Neuron (in vitro differentiated cells): ENCODE measurements around the gene WAC.
"Not testable (repeated sequence)": the region's sequence is repeated elsewhere in the genome, so short reads cannot be mapped to it uniquely, and the experiment has no call there.

Source experiments
- H2AFZ ChIP-seq: one replicate; pipeline ENCODE4 v1.6.1; 2013; ENCODE audit warnings: low read depth, mild to moderate bottlenecking, inconsistent platforms, low read length, moderate library complexity
- H3K27me3 ChIP-seq: one replicate; pipeline ENCODE4 v1.6.1; 2013; ENCODE audit warnings: low read length; ENCODE audit not compliant: insufficient read depth
- H3K36me3 ChIP-seq: one replicate; pipeline ENCODE4 v1.6.1; 2013; ENCODE audit warnings: low read length; ENCODE audit not compliant: insufficient read depth
- H3K4me1 ChIP-seq: one replicate; pipeline ENCODE4 v1.6.1; 2013; ENCODE audit warnings: low read length; ENCODE audit not compliant: insufficient read depth
- H3K4me3 ChIP-seq: 2 replicates; pipeline ENCODE4 v1.5.1; 2013; ENCODE audit warnings: mild to moderate bottlenecking, low read length, moderate library complexity
- H3K9me3 ChIP-seq: one replicate; pipeline ENCODE4 v1.6.1; 2013; ENCODE audit warnings: low read length

Gene WAC

DNA sequence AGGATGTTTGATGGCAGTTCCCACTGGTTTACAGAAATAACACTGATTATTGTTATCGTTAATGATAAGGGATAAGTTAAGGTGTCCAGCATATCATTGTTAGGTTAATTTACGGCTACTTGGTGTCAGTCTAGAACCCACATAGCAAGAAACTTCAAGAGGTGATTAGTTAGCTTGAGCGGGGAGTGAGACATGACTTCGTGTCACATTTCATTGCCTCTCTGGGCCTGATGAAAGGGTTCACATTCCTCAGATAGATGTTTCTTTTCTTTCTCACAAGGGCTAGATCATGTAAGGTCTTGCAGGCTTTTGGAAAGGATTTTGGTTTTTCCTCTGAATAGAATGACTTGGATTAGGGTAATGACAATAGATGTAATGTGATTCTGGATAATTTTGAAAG, 26.7 kb downstream of the WAC start:
- Histone ChIP-seq H3K9me3 (no peaks in the 10 kb centered on the region), H2AFZ (no peak overlapping the region), H3K27me3 (no peaks in the 10 kb centered on the region), H3K4me3 (no peak overlapping the region), H3K4me1 (peaks cover 8% of the 10 kb centered on the region), H3K36me3 (peaks cover 43% of the 10 kb centered on the region)

DNA sequence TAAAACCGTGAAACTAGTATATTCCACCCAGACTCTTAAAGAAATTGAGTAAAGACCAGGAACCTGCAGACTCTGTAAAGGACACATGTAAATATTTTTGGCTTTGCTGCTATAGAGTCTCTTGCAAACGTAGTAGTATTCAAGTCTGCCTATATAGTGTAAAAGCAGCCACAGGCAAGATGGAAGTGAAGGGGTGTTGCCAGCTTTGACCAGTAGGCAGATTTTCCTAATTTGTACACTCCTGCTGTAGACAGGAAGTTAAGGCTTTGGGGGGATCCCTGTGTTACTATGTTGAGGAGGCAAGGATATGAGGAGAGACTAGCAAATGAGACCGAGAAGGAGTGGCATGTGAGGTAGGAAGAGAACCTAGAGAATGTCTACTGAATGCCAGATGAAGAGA, 27.7 kb downstream of the WAC start:
- H3K4me3 ChIP-seq: no peak overlapping the region
- H2AFZ ChIP-seq: no peak overlapping the region
- H3K4me1 ChIP-seq: peaks cover 8% of the 10 kb centered on the region
- H3K9me3 ChIP-seq: no peaks in the 10 kb centered on the region
- H3K36me3 ChIP-seq: peaks cover 33% of the 10 kb centered on the region
- no peaks in the 10 kb centered on the region for H3K27me3 ChIP-seq

DNA sequence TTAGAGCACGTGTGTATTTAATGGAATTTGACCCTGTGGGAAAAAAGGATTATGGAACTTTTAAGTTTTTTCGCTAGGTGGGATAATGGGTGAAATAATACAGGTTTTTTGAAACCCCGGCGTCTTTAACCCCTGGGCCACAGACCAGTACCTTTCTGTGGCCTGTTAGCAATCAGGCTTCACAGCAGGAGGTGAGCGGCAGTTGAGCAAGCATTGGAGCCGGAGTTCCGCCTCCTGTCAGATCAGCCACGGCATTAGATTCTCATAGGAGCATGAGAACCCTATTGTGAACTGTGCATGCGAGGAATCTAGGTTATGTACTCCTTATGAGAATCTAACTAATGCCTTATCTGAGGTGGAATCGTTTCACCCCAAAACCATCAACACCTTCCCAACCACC, 28.6 kb downstream of the WAC start:
- Histone ChIP-seq H2AFZ (no peak overlapping the region), H3K27me3 (no peaks in the 10 kb centered on the region), H3K4me3 (no peak overlapping the region), H3K36me3 (peaks cover 25% of the 10 kb centered on the region), H3K4me1 (peaks cover 11% of the 10 kb centered on the region), H3K9me3 (no peaks in the 10 kb centered on the region)

DNA sequence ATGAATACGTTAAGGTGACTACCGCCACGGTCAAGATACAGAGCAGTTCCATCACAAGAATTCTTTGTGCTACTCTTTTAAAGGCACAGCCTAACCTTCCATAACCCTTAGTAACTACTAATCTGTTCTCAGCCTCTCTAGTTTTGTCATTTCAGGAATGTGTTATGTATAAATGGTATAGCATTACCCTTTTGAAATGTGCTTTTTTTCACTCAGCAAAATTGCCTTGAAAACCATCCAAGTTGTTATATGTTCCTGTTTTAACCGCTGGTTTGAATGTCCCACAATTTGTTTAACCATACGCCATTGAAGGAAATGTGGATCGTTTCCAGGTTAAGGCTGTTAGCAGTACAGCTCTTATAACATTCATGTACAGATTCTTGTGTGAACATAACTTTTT, 32.0 kb downstream of the WAC start:
- Histone ChIP-seq H3K4me3 (no peak overlapping the region), H3K27me3 (no peaks in the 10 kb centered on the region), H2AFZ (no peak overlapping the region), H3K9me3 (no peaks in the 10 kb centered on the region), H3K36me3 (peaks cover 14% of the 10 kb centered on the region), H3K4me1 (peaks cover 6% of the 10 kb centered on the region)

DNA sequence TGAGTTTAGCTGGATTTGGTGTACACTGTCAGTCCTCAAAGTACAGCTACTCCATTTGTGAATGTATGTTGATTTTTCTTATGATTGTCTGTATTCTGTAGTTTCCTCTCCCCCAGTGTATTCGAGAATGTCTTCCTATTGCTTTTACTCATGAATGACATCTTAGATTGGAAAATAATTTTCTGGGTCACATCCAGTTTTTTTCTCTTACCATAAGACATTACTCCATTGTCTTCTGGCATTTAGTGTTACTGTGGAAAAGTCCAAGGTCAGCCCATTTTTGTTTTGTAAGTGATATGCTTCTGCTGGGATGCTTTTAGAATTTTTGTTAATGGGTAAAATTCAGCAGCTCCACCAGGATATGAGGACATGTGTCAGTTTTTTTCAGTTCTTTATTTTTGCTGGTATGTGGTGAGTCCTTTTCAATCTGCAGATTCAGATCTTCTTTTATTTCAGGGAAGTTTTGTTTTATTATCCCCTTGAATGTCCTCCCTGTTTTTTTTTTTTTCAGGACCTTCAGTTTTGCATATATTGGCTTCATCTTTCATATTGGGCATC, 33.6 kb downstream of the WAC start:
- Histone ChIP-seq H3K9me3 (no peaks in the 10 kb centered on the region), H3K27me3 (no peaks in the 10 kb centered on the region), H2AFZ (no peak overlapping the region), H3K4me1 (peaks cover 6% of the 10 kb centered on the region), H3K36me3 (peaks cover 6% of the 10 kb centered on the region), H3K4me3 (no peak overlapping the region)

DNA sequence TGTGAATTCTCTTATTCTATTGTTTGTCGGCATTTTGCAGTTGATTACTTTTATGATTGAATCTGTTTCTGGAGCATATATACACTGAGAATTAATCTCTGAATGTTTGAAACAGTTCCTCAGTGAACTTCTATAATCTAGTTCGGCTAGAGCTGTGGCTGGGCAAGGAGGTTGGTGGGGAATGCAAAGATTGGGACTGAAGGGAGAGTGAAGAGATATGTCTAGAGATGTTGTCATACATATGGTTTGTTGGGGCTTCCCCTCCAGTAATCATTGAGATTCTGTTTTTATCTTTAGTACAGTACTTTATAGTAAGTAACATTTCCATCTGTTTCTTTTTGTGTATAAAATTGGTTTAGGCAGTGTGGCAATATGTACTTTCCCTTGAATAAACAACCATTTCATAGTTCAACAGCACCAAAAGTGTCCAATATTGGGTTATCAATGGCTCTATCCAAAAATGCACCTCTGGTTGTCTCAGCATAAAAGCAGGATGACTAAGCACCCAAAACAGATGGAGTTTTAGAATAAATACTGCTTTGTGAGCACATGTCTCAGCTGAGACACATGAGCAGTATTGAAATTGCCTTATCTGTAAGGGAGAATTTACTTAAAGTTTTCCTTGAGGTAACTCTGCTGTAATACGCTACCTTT, 36.7 kb downstream of the WAC start:
- H3K9me3 ChIP-seq: no peaks in the 10 kb centered on the region
- H3K36me3 ChIP-seq: peaks cover 12% of the 10 kb centered on the region
- H3K27me3 ChIP-seq: no peaks in the 10 kb centered on the region

DNA sequence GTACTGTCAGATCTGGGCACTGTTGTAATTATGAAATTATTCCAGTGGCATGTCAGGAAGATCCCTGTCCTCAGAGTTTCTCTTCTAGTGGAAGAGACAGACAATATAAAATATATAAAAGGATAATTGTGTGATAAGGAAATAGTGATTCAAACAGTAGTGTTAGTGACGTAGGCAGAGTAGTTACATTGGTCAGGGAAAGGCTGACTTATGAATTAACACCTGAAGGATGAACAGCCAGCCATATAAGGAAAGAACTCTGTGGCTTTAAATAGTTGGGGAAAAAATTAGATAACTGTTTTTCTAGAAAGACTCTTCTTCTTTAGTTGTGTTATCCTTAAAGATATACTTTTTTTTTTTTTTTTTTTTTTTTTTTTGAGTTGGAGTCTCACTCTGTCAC, 37.7 kb downstream of the WAC start:
- no peak overlapping the region for H3K4me3 ChIP-seq
- H3K27me3 ChIP-seq: no peaks in the 10 kb centered on the region
- H2AFZ ChIP-seq: no peak overlapping the region
- no peaks in the 10 kb centered on the region for H3K9me3 ChIP-seq
- H3K36me3 ChIP-seq: peaks cover 16% of the 10 kb centered on the region
- peaks cover 6% of the 10 kb centered on the region for H3K4me1 ChIP-seq

More for the DNA sequence above, 36.7 kb downstream of the WAC start:
- Histone ChIP-seq H2AFZ (no peak overlapping the region), H3K4me3 (no peak overlapping the region), H3K4me1 (peaks cover 6% of the 10 kb centered on the region)

DNA sequence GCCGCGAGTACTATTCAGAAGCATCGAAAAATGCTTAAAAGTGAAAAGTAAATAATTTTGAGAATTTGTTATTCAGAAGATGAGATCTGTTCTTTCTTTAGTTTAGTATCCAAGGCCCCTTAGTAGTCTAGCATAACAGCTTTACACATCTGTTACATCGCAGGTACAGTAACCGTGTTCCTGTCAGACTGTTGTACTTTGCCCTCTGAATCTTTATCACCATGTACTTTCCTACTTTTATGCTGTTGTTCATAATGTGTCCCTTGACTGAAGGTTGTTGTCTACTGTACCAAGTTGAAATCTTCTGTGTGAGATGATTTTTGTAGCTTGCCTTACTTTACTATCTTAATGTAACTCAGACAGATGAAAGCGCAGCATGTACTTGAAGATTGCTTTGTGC, 38.3 kb downstream of the WAC start:
- peaks cover 17% of the 10 kb centered on the region for H3K36me3 ChIP-seq
- no peak overlapping the region for H3K4me3 ChIP-seq
- H2AFZ ChIP-seq: no peak overlapping the region
- no peaks in the 10 kb centered on the region for H3K9me3 ChIP-seq
- peaks cover 4% of the 10 kb centered on the region for H3K4me1 ChIP-seq
- no peaks in the 10 kb centered on the region for H3K27me3 ChIP-seq

DNA sequence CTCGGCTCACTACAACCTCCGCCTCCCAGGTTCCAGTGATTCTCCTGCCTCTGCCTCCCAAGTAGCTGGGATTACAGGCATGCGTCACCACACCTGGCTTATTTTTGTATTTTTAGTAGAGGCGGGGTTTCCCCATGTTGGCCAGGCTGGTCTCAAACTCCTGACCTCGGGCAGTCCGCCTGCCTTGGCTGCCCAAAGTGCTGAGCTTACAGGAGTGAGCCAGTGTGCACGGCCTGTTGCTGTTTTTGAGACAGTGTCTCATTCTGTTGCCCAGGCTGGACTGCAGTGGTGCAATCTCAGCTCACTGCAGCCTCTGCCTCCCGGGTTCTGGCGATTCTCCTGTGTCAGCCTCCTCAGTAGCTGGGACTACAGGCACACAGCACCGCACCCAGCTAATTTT, 41.3 kb downstream of the WAC start:
- H3K4me1 ChIP-seq, H3K9me3 ChIP-seq, H3K4me3 ChIP-seq, H3K27me3 ChIP-seq, H2AFZ ChIP-seq: not testable (repeated sequence)
- peaks cover 23% of the 10 kb centered on the region for H3K36me3 ChIP-seq

DNA sequence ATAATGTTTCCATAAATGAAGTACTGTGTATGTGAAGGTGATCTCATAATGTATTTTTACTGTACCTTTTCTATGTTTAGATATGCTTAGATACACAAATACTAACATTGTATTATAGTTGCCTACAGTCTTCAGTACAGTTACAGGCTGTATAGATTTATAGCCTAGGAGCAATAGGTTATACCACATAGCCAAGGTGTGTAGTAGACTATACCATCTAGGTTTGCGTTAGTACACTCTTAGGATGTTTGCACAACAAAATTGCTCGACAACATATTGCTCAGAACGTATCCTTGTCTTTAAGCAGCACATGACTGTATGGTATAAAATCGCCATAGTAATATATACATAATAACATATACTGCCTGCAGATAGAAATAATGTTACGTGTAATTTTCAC, 42.9 kb downstream of the WAC start:
- Histone ChIP-seq H2AFZ (no peak overlapping the region), H3K9me3 (no peaks in the 10 kb centered on the region), H3K36me3 (peaks cover 26% of the 10 kb centered on the region), H3K4me1 (no peaks in the 10 kb centered on the region), H3K4me3 (no peak overlapping the region), H3K27me3 (no peaks in the 10 kb centered on the region)

DNA sequence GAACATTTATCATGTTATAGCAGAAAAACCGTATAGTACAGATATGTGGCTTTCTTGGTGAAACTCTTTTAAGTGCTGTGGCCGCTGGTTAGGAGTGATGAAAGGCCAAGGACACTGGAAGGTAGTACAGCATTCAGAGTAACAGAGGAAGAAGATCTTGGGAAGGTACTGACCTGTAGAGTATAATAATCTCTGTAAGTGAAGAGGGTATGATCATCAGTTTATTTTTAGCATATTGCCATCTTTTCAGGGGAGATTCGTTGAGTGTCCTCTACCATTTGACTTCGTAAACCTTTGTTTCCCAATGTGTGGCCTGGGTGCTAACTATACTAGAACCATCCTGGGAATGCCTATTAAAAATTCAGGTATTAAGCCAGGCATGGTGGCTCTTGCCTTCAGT, 44.6 kb downstream of the WAC start:
- Histone ChIP-seq H2AFZ (no peak overlapping the region), H3K27me3 (no peaks in the 10 kb centered on the region), H3K4me3 (no peak overlapping the region), H3K4me1 (no peaks in the 10 kb centered on the region), H3K9me3 (no peaks in the 10 kb centered on the region), H3K36me3 (peaks cover 26% of the 10 kb centered on the region)

DNA sequence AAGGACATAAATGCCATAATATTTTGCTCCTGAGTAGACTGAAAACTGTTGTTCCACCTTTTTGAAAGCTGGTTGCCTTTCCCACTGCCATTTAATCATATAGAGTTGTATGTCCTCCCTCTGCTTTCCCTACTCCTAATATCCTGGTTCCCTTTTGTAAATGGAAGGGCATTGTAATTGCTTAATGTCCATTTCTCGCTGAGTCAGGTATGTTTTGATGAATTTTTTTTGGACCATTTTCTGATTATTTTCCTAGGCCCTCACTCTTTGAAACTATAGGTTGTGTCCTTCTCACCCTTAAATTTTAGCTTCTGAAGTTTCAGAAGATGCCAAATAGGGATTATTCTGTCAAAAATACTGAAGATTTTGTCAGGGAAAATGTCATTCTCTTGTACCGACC, 45.5 kb downstream of the WAC start:
- no peaks in the 10 kb centered on the region for H3K27me3 ChIP-seq
- H3K36me3 ChIP-seq: peaks cover 30% of the 10 kb centered on the region
- H2AFZ ChIP-seq: no peak overlapping the region
- H3K4me3 ChIP-seq: no peak overlapping the region
- no peaks in the 10 kb centered on the region for H3K9me3 ChIP-seq
- no peaks in the 10 kb centered on the region for H3K4me1 ChIP-seq

DNA sequence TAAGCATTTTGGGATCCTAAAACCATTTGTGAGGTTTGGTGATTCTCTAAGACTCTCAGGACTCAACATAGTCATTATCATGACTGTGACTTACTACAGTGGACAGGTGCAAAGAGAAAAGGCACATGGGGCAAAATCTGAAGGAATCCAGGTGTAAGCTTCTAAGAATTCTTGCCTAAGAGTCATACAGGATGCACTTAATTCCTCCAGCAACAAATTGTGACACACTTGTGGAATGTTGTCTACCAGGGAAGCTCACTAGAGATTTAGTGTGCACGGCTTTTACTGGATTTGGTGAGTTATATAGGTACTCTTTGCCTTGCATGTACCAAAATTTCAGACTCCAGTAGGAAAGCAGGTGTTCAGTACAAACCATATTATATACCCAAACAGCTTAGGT, 47.9 kb downstream of the WAC start:
- Histone ChIP-seq H2AFZ (no peak overlapping the region), H3K27me3 (no peaks in the 10 kb centered on the region), H3K9me3 (no peaks in the 10 kb centered on the region), H3K4me3 (no peak overlapping the region), H3K4me1 (no peaks in the 10 kb centered on the region), H3K36me3 (peaks cover 42% of the 10 kb centered on the region)

DNA sequence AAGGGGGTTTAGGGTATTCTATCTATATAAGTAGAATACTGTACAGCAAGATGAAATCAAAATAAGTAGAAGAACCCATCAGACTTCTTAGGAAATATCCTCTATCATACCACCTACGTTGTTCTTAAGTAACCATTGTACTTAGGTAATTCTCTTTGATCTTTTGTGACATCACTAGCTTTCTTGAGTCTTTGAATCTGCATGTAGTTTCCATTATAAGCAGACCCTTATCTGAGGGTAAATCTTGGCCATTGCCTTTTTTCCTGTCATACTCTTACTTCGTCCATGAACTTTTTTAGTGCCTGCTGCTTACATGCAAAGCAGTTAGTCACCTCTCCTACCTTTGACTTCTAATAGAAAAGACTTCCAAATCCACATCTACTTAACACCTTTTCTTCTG, 49.0 kb downstream of the WAC start:
- Histone ChIP-seq H3K9me3 (no peaks in the 10 kb centered on the region), H2AFZ (no peak overlapping the region), H3K4me1 (no peaks in the 10 kb centered on the region), H3K27me3 (no peaks in the 10 kb centered on the region), H3K4me3 (no peak overlapping the region), H3K36me3 (peaks cover 50% of the 10 kb centered on the region)
